GM13977 (cell line): ENCODE measurements around the gene MYOT.

Source experiments
- DNase-seq: peaks from one replicate; pipeline ENCODE4 v3.0.0; 2012; ENCODE audit warnings: low spot score
- in situ Hi-C: fragments of 300-500 bp; cut with MboI; formaldehyde crosslinking; loops from one replicate; pipeline ENCODE4 v1.12.0; 2022; ENCODE audit warnings: low sequenced_read_pairs, low pct_unique_long_range_greater_than_20kb, mixed read lengths, inconsistent platforms; ENCODE audit not compliant: unreplicated experiment
- TF ChIP-seq, protein P1 (sequence below): IDR thresholded peaks from 2 replicates; pipeline ENCODE4 v1.5.1; 2012; ENCODE audit warnings: mild to moderate bottlenecking, control low read depth; ENCODE audit not compliant: insufficient read depth; ENCODE audit errors: extremely low read depth, missing control alignments

Gene MYOT

GRCh38 chr5:137890845-137891244, 23.2 kb downstream of the MYOT start:
- in situ Hi-C loops: no loop called here
- no peak for DNase-seq
- TF ChIP-seq, protein P1, sequence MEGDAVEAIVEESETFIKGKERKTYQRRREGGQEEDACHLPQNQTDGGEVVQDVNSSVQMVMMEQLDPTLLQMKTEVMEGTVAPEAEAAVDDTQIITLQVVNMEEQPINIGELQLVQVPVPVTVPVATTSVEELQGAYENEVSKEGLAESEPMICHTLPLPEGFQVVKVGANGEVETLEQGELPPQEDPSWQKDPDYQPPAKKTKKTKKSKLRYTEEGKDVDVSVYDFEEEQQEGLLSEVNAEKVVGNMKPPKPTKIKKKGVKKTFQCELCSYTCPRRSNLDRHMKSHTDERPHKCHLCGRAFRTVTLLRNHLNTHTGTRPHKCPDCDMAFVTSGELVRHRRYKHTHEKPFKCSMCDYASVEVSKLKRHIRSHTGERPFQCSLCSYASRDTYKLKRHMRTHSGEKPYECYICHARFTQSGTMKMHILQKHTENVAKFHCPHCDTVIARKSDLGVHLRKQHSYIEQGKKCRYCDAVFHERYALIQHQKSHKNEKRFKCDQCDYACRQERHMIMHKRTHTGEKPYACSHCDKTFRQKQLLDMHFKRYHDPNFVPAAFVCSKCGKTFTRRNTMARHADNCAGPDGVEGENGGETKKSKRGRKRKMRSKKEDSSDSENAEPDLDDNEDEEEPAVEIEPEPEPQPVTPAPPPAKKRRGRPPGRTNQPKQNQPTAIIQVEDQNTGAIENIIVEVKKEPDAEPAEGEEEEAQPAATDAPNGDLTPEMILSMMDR: no peak

- TF ChIP-seq, protein P1: no peak
- DNase-seq: no peak
- in situ Hi-C loops: no loop called here
Observed at GRCh38 chr5:137891849-137892248, 24.2 kb downstream of the MYOT start.

- TF ChIP-seq, protein P1: no peak
- DNase-seq: no peak
- in situ Hi-C loops: no loop called here
Observed at GRCh38 chr5:137894586-137894985, 26.9 kb downstream of the MYOT start.

GRCh38 chr5:137896560-137896959, 28.9 kb downstream of the MYOT start:
- in situ Hi-C loops: no loop called here
- TF ChIP-seq, protein P1: no peak
- no peak for DNase-seq

GRCh38 chr5:137899493-137899892, 31.8 kb downstream of the MYOT start:
- DNase-seq: no peak
- in situ Hi-C loops: no loop called here
- TF ChIP-seq, protein P1: no peak

GRCh38 chr5:137901011-137901817, 33.6 kb downstream of the MYOT start:
- DNase-seq: no peak
- TF ChIP-seq, protein P1: no peak
- in situ Hi-C loops: no loop called here
